HT1080 (cell line): ENCODE results near the gene SEMA3D. TPM values are rescaled to one million over a fixed set of nuclear protein-coding genes. Genes with fewer than 3 reads are reported as not detected.

Source experiments
- DNase-seq: peaks from one replicate; pipeline ENCODE4 v3.0.0-alpha.2; 2015; ENCODE audit warnings: low read depth
- total RNA-seq: library from RNA; depleted of rRNA; stranded (reverse); fragments of >200 nt; shearing (Covaris generic); gene quantifications from 2 replicates; pipeline ENCODE4 v1.2.3, GENCODE V29; 2014

The SEMA3D gene
- total RNA-seq, 1 experiment from 2014 or later = 1.5 TPM

- no peak for DNase-seq
Measured at GRCh38 chr7:85038466-85038865, 148.4 kb downstream of the SEMA3D start.

- no peak for DNase-seq
Measured at GRCh38 chr7:85033263-85033662, 153.6 kb downstream of the SEMA3D start.

DNA sequence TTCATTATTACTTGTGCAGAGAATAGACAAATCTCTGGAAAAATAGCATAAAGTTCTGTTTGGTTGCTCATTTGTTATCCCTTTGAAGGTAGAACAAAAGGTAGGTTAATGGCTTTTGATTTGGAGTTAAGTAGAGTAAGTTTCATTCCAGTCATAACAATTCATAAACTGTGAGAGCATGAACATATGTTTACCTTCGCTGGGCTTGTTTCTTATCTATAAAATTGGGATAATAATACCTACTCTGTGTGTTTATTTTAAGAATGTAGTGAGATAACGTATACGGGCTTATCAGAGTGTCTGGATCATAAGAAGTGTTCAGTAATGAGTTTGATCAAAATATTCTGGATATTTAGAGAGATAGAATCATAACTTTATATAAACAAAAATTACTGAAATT, 155.4 kb downstream of the SEMA3D start:
- no peak for DNase-seq

- peak; percentile 46 for DNase-seq
Measured at GRCh38 chr7:85030893-85031292, 156.0 kb downstream of the SEMA3D start.

- no peak for DNase-seq
Measured at GRCh38 chr7:85025312-85025756, 161.5 kb downstream of the SEMA3D start.

- no peak for DNase-seq
Measured at GRCh38 chr7:85023916-85024315, 162.9 kb downstream of the SEMA3D start.

GRCh38 chr7:85023066-85023712, 163.7 kb downstream of the SEMA3D start:
- peak; percentile 24 for DNase-seq

GRCh38 chr7:85022064-85022697, 164.7 kb downstream of the SEMA3D start:
- no peak for DNase-seq

- DNase-seq = no peak
Measured at GRCh38 chr7:85021101-85021704, 165.7 kb downstream of the SEMA3D start.

DNA sequence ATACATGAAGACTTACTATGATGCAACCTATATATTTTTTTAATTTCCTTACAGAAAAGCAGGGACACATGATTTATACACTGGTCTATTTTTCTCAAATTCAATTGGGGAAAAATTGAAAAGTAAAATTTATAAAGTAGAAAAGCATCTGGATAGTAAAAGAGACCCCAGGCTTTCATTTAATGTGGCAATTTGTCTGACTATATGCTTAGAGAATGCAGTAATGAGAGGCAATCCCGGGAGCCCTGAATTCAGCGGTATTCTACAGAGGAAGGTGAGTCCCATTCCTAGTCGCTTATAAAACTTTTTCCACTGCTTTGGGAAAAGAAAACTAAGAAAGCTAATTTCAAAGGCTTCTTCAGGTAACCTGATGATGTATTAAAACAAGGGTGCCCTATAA, 167.1 kb downstream of the SEMA3D start:
- no peak for DNase-seq

DNA sequence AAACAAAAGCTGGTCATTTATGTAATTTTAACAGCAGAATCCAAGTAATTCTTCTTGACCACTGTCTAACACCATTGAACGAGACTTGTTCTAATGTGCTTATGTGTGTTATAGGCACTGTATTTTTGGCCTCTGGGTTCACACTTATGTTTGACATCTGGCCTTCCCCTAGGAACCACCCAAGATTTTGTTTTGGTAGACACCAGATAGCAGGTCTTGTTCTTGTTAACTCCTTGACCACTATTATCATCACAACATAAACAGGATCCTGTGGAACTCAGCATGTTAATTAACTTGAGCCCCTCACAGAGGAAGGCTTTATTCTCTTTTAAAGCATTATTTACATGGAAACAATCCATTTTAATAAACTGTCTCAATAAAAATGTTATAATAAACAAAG, 167.7 kb downstream of the SEMA3D start:
- DNase-seq = no peak

- no peak for DNase-seq
Measured at GRCh38 chr7:85018498-85018897, 168.4 kb downstream of the SEMA3D start.

DNA sequence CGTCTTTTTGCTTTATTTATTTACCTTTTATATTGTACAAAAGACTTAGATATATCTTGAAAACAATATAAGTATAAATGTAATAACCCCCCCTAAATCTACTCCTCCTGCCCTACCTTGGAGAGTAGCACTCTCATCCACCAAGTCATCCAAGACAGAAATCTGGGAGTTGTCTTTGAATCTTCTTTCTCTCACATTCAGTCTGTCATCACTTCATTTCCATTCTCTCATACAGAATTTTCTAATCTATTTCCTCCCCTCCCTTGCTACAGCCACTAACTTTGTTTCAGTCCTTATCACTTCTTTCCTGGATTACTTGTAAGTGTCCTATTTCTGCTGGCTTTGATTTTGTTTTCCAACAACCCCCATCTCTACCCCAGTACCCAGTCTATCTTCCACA, 170.6 kb downstream of the SEMA3D start:
- DNase-seq = no peak

GRCh38 chr7:85014936-85015660, 171.8 kb downstream of the SEMA3D start:
- no peak for DNase-seq

- DNase-seq = no peak
Measured at GRCh38 chr7:85011127-85011526, 175.7 kb downstream of the SEMA3D start.

DNA sequence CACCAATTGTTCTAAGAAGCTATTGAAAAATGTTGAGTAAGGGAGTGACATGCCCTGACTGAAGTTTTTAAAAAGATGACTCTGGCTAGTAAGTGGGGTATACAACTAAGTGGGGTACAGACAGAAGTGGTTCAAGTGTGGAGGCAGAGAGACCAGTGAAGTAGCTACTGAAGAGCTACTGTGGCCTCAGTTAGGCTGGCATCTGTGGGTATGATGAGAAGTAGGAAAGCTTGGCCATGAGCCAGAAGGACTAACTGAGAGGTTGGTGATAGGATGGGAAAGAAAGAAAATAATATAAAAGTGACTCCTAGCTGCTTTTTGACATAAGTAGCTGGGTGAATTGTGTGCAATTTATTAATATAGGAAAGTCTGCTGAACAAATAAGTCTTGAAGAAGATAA, 176.6 kb downstream of the SEMA3D start:
- DNase-seq = no peak

DNA sequence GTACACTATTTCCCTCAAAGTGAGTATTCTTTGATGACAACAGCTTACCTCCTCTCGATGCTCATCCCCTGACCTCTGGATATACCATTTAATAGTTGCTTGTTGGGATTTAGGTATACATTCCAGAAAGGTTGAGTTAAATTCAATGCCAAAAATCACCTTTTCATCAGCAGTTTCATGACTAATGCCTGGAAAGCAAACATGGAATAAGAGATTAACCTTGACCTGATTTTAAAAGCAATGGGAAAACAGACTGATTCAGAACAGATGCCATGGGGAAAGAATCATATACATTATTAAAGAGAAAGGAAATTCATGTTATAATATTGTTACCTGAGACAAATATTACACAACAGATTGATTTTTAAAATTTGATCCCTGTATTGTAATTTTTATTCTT, 180.1 kb downstream of the SEMA3D start:
- no peak for DNase-seq

DNA sequence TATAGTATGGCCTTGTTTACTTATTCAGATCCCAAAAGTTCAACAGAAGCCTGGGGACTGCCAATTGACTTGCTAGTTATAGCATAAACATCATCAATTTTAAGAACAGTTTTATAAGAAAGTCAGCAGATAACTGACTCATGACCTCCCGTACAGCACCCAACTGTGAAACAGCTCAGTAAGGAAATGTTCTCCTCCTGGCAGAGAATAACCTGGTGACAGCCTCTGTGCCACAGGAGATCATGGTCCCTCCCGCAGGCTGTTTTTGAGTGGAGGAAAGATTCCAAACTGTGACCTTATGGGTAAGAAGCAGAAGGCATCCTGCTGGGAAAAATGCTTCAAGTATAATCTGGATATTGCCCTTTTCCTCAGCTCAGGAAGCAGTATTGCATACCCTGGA, 182.5 kb downstream of the SEMA3D start:
- no peak for DNase-seq

DNA sequence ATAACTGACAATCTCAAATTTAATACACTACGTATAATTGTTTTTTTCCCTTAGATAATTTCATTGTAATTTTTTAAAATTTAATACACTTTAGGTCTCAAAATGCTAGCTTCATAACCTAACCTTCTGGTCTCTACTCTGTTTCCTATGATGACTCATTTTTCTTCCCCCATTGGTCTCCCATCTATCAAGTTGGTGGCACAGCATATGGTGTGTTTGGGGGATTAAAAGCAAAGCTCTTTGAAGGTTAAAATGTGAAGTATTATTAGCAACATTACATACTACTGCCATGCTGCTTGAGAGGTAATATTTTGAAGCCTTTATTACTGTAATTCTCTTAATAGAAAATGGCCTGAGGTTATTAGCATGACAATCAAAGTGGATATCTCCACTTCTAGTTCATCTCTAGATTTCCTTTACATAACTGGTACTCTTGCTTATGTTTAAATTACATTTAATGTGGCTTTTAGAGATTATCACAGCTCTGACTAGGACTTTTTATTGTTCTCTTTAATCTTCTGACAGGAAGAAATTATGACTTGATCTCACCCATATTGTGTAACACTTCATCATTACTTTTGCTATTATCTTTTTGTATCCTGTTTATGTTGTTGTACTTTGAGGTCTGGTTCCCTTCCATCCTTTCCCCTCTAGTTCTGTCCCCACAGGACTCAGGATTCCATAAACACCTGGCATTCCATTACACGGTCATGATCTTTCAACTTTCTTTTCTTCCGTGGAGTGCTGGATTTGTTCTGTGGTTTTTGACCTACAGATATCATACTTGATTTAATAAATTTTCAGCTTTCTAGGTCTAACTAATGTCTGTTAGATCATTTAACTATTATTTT, 185.1 kb downstream of the SEMA3D start:
- DNase-seq = no peak

GRCh38 chr7:85000735-85001350, 186.0 kb downstream of the SEMA3D start:
- no peak for DNase-seq

GRCh38 chr7:84999450-84999849, 187.4 kb downstream of the SEMA3D start:
- no peak for DNase-seq
